ENCODE results near the gene LAMB4.

The LAMB4 gene

GRCh38 chr7:107982918-107983389 lies 147.2 kb downstream of the LAMB4 start:
- DNase-seq: no peak

- peak; percentile 78 for DNase-seq
Measured at GRCh38 chr7:107982042-107982840, 147.9 kb downstream of the LAMB4 start.

DNA sequence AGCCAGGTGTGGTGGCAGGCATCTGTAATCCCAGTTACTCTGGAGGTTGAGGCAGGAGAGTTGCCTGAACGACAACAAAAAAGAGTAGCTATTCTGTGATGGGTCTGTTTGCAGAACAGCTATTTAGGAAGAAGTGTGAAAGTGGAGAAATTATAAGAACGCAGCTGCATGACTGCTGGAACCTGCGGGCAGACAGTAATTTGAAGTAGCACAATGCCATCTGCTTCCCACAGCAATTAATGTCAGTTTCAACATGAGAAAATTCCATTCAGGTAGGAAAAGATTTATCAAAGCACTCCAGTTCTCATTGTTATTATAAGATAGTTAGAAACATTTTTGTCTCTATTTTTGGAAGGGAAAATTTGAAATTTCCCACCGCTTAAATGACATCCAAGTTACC lies 148.7 kb downstream of the LAMB4 start:
- no peak for DNase-seq

DNA sequence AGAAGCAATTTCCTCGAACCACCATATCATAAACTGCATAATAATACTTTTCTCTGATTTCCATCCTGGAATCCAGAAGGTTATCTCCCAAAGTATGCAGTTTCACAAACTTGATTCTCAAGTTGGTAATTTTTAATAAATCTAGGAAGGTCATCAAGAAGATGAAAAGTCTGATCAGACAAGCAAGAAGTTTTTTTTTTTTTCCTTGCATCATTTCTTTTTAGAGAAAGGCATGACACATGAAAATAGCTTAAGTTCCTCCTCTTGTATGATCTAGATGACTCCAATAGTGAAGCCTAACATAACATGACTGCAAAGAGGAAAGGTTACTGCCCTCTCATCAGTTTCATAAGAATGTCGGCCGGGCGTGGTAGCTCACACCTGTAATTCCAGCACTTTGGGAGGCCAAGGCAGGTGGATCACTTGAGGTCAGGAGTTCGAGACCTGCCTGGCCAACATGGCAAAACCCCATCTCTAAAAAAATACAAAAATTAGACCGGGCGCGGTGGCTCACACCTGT lies 149.4 kb downstream of the LAMB4 start:
- DNase-seq: no peak

DNA sequence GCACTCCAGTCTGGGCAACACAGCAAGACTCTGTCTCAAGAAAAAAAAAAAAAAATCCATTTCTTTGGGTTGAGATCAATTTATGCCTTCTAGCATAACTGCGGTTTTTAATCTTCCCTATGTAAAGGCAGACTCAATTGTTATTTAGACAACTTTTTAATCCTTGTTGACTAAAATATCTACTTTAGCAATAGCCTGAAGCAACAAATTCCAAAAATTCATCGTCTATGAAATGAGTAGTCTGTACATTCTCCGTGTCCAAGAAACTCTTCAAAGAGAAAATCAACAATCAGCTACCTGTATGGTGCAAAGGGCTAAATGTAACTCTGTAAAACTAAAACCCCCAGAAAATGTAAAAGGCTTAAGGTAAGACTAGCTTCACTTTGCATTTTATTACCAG lies 150.0 kb downstream of the LAMB4 start:
- no peak for DNase-seq

- DNase-seq: no peak
Measured at GRCh38 chr7:107978815-107979408, 151.2 kb downstream of the LAMB4 start.

DNA sequence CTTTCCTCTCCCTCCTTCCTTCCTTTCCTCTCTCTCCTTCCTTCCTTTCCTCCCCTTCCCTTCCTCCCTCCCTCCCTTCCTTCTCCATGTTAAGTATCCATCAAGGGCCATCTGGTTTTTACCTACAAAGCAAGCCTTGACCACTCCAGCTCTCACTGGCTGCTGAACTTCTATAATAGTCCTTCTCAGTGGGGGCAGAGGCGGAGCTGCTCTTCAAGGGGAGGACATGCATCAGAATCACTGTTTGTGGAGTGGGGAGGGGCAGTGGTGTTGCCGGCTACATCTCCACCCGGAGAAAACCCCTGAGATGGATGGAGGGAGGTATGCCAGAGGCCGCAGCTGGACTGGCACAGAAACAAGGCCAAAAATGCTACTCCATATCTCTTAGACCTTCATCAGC lies 153.1 kb downstream of the LAMB4 start:
- DNase-seq: no peak

GRCh38 chr7:107976620-107977019 lies 153.5 kb downstream of the LAMB4 start:
- DNase-seq: no peak

GRCh38 chr7:107975394-107976013 lies 154.7 kb downstream of the LAMB4 start:
- no peak for DNase-seq

DNA sequence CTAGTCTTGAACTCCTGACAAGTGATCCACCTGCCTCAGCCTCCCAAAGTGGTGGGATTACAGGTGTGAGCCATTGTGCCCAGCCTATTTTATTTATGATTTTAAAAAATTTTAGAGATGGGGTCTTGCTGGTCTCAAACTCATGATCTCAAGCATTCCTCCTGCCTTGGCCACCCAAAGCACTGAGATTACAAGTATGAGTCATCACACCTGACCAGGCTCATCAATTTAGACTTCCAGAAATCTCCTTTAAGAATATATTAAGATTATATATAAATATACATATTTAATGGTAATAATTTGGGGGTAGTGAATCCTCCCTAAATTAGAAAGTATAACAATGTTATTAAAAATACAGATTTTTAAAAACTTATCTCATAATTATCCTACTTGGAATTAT lies 156.3 kb downstream of the LAMB4 start:
- no peak for DNase-seq

Measured in NCI-H187 treated with DMSO at 0.1 percent for 48 hours (cell line).